Activated CD8-positive, alpha-beta T cell treated with anti-CD3 and anti-CD28 coated beads for 36 hours (primary cell): ENCODE results near the gene EML1. TPM values are rescaled to one million over a fixed set of nuclear protein-coding genes. Genes with fewer than 3 reads are reported as not detected.

Source experiments
- ATAC-seq: fragments of 200-7000 bp; cut with Tn5 transposase; one replicate; pipeline ENCODE4 v1.10.0; 2021; ENCODE audit warnings: mild to moderate bottlenecking, moderate library complexity
- CTCF ChIA-PET: fragments of 350-600 bp; sonication (Branson Sonifier 250); formaldehyde crosslinking; loops from one replicate; lab custom pipeline; 2021; ENCODE audit warnings: antibody characterized with exemption; lab: Charles Lee
- POLR2A ChIA-PET: fragments of 350-600 bp; sonication (Branson Sonifier 250); formaldehyde crosslinking; loops from one replicate; lab custom pipeline; 2021; ENCODE audit warnings: antibody characterized with exemption; lab: Charles Lee
- DNase-seq: peaks from one replicate; pipeline ENCODE4 v3.0.0-alpha.2; 2020
- H3K27ac Mint-ChIP-seq: one replicate; pipeline ENCODE4 v1.8.0; 2021; ENCODE audit warnings: mild to moderate bottlenecking, mixed read lengths
- H3K27me3 Mint-ChIP-seq: one replicate; pipeline ENCODE4 v1.8.0; 2021; ENCODE audit warnings: mixed read lengths
- H3K36me3 Mint-ChIP-seq: one replicate; pipeline ENCODE4 v1.8.0; 2021; ENCODE audit warnings: low read depth, mixed read lengths
- H3K4me1 Mint-ChIP-seq: one replicate; pipeline ENCODE4 v1.8.0; 2021; ENCODE audit warnings: low read depth, mixed read lengths
- H3K4me3 Mint-ChIP-seq: one replicate; pipeline ENCODE4 v1.8.0; 2021; ENCODE audit warnings: mild to moderate bottlenecking, moderate library complexity, mixed read lengths
- H3K9me3 Mint-ChIP-seq: one replicate; pipeline ENCODE4 v1.8.0; 2021; ENCODE audit warnings: mixed read lengths
- CTCF ChIP-seq: fragments of 200-600 bp; IDR thresholded peaks from one replicate; pipeline ENCODE4 v1.8.0; 2022; ENCODE audit warnings: antibody characterized with exemption, mild to moderate bottlenecking
- intact Hi-C: fragments of 100-400 bp; cut with micrococcal nuclease; formaldehyde crosslinking; loops from one replicate; pipeline ENCODE4 v1.10.0; 2022
- total RNA-seq, 2 experiments: library from RNA; stranded (reverse); gene quantifications; one replicate each; pipeline ENCODE4 v1.2.3, GENCODE V29; 2021

EML1 gene
- total RNA-seq, 2 experiments from 2014 or later, result 0.56 to 0.70 TPM

GRCh38 chr14:99846808-99847207, 53.6 kb downstream of the EML1 start:
- DNase-seq (no peak), ATAC-seq (no peak)
- Mint-ChIP-seq H3K9me3 (peaks cover 2% of the 10 kb centered on the region), H3K4me1 (no peaks in the 10 kb centered on the region), H3K4me3 (no peak overlapping the region), H3K27ac (no peak overlapping the region), H3K36me3 (no peaks in the 10 kb centered on the region), H3K27me3 (peaks cover 25% of the 10 kb centered on the region)
- ChIA-PET CTCF (interaction anchor here (0.9 to 1.7 kb wide), 5 partner anchors 9 to 117 kb away, joined by 3 to 5 read pairs (median 3); no protein-coding TSS in a partner anchor), POLR2A (no interaction called here)
- TF ChIP-seq CTCF, result no peak
- intact Hi-C loops, result no loop called here

- intact Hi-C loops, result no loop called here
- Mint-ChIP-seq H3K27me3 (peaks cover 13% of the 10 kb centered on the region), H3K36me3 (no peaks in the 10 kb centered on the region), H3K4me1 (no peaks in the 10 kb centered on the region), H3K27ac (no peak overlapping the region), H3K4me3 (no peak overlapping the region), H3K9me3 (peaks cover 2% of the 10 kb centered on the region)
- no peak for ATAC-seq
- ChIA-PET POLR2A (no interaction called here), CTCF (interaction anchor here (1.2 to 1.6 kb wide), 2 partner anchors 36 to 54 kb away, joined by 4 to 5 read pairs; no protein-coding TSS in a partner anchor)
- no peak for DNase-seq
- no peak for TF ChIP-seq CTCF
Measured at GRCh38 chr14:99850709-99851108, 57.5 kb downstream of the EML1 start.

GRCh38 chr14:99852578-99852977, 59.4 kb downstream of the EML1 start:
- H3K9me3 Mint-ChIP-seq, result peaks cover 2% of the 10 kb centered on the region

GRCh38 chr14:99853206-99853605, 60.0 kb downstream of the EML1 start:
- POLR2A ChIA-PET, result no interaction called here
- Mint-ChIP-seq H3K27ac (no peak overlapping the region), H3K27me3 (peaks cover 12% of the 10 kb centered on the region), H3K9me3 (no peaks in the 10 kb centered on the region), H3K4me3 (no peak overlapping the region), H3K36me3 (no peaks in the 10 kb centered on the region), H3K4me1 (no peaks in the 10 kb centered on the region)
- CTCF ChIA-PET, result interaction anchor here (1.7 kb wide), 2 partner anchors 17 to 18 kb away, joined by 3 to 4 read pairs; no protein-coding TSS in a partner anchor
- intact Hi-C loops, result no loop called here
- ATAC-seq (no peak), DNase-seq (no peak)
- no peak for TF ChIP-seq CTCF

More at GRCh38 chr14:99852578-99852977, 59.4 kb downstream of the EML1 start:
- intact Hi-C loops, result no loop called here
- DNase-seq (no peak), ATAC-seq (no peak)
- CTCF ChIA-PET, result interaction anchor here (1.7 kb wide), 2 partner anchors 17 to 18 kb away, joined by 3 to 4 read pairs; no protein-coding TSS in a partner anchor
- POLR2A ChIA-PET, result no interaction called here
- Mint-ChIP-seq H3K36me3 (no peaks in the 10 kb centered on the region), H3K27me3 (peaks cover 12% of the 10 kb centered on the region), H3K4me1 (no peaks in the 10 kb centered on the region), H3K4me3 (no peak overlapping the region), H3K27ac (no peak overlapping the region)
- TF ChIP-seq CTCF, result no peak

GRCh38 chr14:99854831-99855230, 61.6 kb downstream of the EML1 start:
- H3K9me3 Mint-ChIP-seq, result no peaks in the 10 kb centered on the region
- intact Hi-C loops, result no loop called here
- DNase-seq (no peak), ATAC-seq (no peak)
- no peak overlapping the region for H3K4me3 Mint-ChIP-seq
- no peak overlapping the region for H3K27ac Mint-ChIP-seq
- ChIA-PET CTCF (interaction anchor here (1.6 kb wide), 1 partner anchor 125 kb away, joined by 3 read pairs; no protein-coding TSS in a partner anchor), POLR2A (interaction anchor here (0.8 kb wide), 1 partner anchor 40 kb away, joined by 3 read pairs; no protein-coding TSS in a partner anchor)
- no peaks in the 10 kb centered on the region for H3K36me3 Mint-ChIP-seq
- TF ChIP-seq CTCF, result no peak
- H3K4me1 Mint-ChIP-seq, result no peaks in the 10 kb centered on the region
- peaks cover 8% of the 10 kb centered on the region for H3K27me3 Mint-ChIP-seq
